ENCODE data around the gene HSPE1.

- TF ChIP-seq EZH2 (IDR thresholded peaks at IDR 0.05) (no peak), POLR2AphosphoS5 (IDR thresholded peaks at IDR 0.05; ENCODE audit: borderline replicate concordance, low read depth, low read length) (no peak)
Observed at GRCh38 chr2:197472166-197472565, 28.0 kb upstream of the HSPE1 start.
